A549 (cell line): ENCODE measurements around the gene CFAP65.

Experiments used
- CTCF ChIP-seq: fragments of >200 bp; sonication (Bioruptor Twin); formaldehyde crosslinking; IDR thresholded peaks from 3 replicates; pipeline ENCODE4 v1.5.1; 2016
- E2F6 ChIP-seq: IDR thresholded peaks from 2 replicates; pipeline ENCODE4 v1.6.1; 2012; ENCODE audit warnings: low read depth, borderline replicate concordance
- HMGXB4 ChIP-seq: fragments of 250-450 bp; sonication (Bioruptor Pico); IDR thresholded peaks from 2 replicates; pipeline ENCODE4 v1.5.0; 2021; ENCODE audit warnings: mild to moderate bottlenecking, moderate library complexity, borderline replicate concordance
- HOXA7 ChIP-seq: fragments of 250-450 bp; sonication (Bioruptor Pico); IDR thresholded peaks from 2 replicates; pipeline ENCODE4 v1.5.0; 2020; ENCODE audit warnings: mild to moderate bottlenecking, moderate library complexity
- KDM1A ChIP-seq: fragments of 200-600 bp; sonication (generic); IDR thresholded peaks from 2 replicates; pipeline ENCODE4 v1.6.1; 2016; ENCODE audit warnings: low read depth, mild to moderate bottlenecking
- MAFK ChIP-seq: fragments of 450-650 bp; IDR thresholded peaks from 2 replicates; pipeline ENCODE4 v1.6.1; 2014; ENCODE audit not compliant: partially characterized antibody
- PBX3 ChIP-seq: IDR thresholded peaks from 2 replicates; pipeline ENCODE4 v1.6.1; 2012
- POLR2AphosphoS2 ChIP-seq: conservative IDR thresholded peaks from 2 replicates; pipeline ENCODE4 v1.6.1; 2012; ENCODE audit warnings: low read length, improper control_type of control experiment, inconsistent platforms
- ZFP36 ChIP-seq: fragments of 450-650 bp; IDR thresholded peaks from 2 replicates; pipeline ENCODE4 v1.6.1; 2014; ENCODE audit warnings: borderline replicate concordance; ENCODE audit not compliant: partially characterized antibody

- TF ChIP-seq PBX3 (no peak), CTCF (no peak), E2F6 (no peak), ZFP36 (no peak), HOXA7 (no peak), POLR2AphosphoS2 (no peak), HMGXB4 (CRISPR knock-in tag) (no peak), KDM1A (no peak), MAFK (no peak)
These were observed 53.2 kb downstream of the CFAP65 start for GRCh38 chr2:218988164-218988563.
